ENCODE measurements around the gene TDRD12.
"Not testable (repeated sequence)": the region's sequence is repeated elsewhere in the genome, so short reads cannot be mapped to it uniquely, and the experiment has no call there.

Gene TDRD12

GRCh38 chr19:32833388-32833787, 113.8 kb downstream of the TDRD12 start:
- not testable (repeated sequence) for H3K27ac ChIP-seq (ENCODE audit: low read depth, low read length); H3K36me3 ChIP-seq (ENCODE audit: control insufficient read depth, insufficient read depth, low read length); H3K9ac ChIP-seq (ENCODE audit: low read length); H3K4me3 ChIP-seq (ENCODE audit: low read length); H3K27me3 ChIP-seq (ENCODE audit: control insufficient read depth, insufficient read depth, low read length); H3K4me1 ChIP-seq (ENCODE audit: control insufficient read depth, insufficient read depth, low read length)

- H3K9ac ChIP-seq (ENCODE audit: low read length), result no peak overlapping the region
- no peaks in the 10 kb centered on the region for H3K4me1 ChIP-seq (ENCODE audit: control insufficient read depth, insufficient read depth, low read length)
- no peak overlapping the region for H3K27ac ChIP-seq (ENCODE audit: low read depth, low read length)
- H3K36me3 ChIP-seq (ENCODE audit: control insufficient read depth, insufficient read depth, low read length), result peaks cover 3% of the 10 kb centered on the region
- no peaks in the 10 kb centered on the region for H3K27me3 ChIP-seq (ENCODE audit: control insufficient read depth, insufficient read depth, low read length)
- H3K4me3 ChIP-seq (ENCODE audit: low read length), result no peak overlapping the region
Observed at GRCh38 chr19:32837531-32837930, 118.0 kb downstream of the TDRD12 start.

- no peak overlapping the region for H3K27ac ChIP-seq (ENCODE audit: low read depth, low read length)
- no peaks in the 10 kb centered on the region for H3K4me1 ChIP-seq (ENCODE audit: control insufficient read depth, insufficient read depth, low read length)
- peaks cover 3% of the 10 kb centered on the region for H3K36me3 ChIP-seq (ENCODE audit: control insufficient read depth, insufficient read depth, low read length)
- no peaks in the 10 kb centered on the region for H3K27me3 ChIP-seq (ENCODE audit: control insufficient read depth, insufficient read depth, low read length)
- no peak overlapping the region for H3K9ac ChIP-seq (ENCODE audit: low read length)
- no peak overlapping the region for H3K4me3 ChIP-seq (ENCODE audit: low read length)
Observed at GRCh38 chr19:32842061-32842460, 122.5 kb downstream of the TDRD12 start.

DNA sequence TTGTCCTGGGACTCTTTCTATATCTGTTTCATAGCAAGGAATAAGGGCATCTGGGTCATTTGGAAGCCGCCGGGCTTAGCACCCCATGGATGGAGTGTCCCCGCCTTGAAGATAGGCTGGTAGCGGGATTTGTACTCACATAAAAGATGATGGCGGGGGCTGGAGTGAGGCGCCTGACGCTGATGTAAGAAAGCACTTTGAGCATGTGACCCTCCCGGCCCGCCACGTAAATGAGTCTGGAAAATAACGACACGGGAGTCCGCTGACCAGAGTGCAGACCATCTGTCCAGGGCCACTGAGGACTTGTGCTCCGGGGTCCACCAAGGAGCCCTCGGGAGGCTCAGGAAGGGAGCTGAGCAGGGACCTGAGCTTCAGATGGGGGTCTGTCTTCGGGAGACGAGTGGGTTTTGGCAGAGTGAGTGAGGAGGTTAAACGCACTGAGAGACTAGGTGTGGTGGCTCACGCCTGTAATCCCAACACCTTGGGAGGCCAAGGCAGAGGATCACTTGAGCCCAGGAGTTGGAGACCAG, 124.2 kb downstream of the TDRD12 start:
- Histone ChIP-seq H3K4me1 (ENCODE audit: control insufficient read depth, insufficient read depth, low read length) (no peaks in the 10 kb centered on the region), H3K9ac (ENCODE audit: low read length) (no peak overlapping the region), H3K4me3 (ENCODE audit: low read length) (no peak overlapping the region), H3K27me3 (ENCODE audit: control insufficient read depth, insufficient read depth, low read length) (no peaks in the 10 kb centered on the region), H3K27ac (ENCODE audit: low read depth, low read length) (no peak overlapping the region), H3K36me3 (ENCODE audit: control insufficient read depth, insufficient read depth, low read length) (peaks cover 3% of the 10 kb centered on the region)

DNA sequence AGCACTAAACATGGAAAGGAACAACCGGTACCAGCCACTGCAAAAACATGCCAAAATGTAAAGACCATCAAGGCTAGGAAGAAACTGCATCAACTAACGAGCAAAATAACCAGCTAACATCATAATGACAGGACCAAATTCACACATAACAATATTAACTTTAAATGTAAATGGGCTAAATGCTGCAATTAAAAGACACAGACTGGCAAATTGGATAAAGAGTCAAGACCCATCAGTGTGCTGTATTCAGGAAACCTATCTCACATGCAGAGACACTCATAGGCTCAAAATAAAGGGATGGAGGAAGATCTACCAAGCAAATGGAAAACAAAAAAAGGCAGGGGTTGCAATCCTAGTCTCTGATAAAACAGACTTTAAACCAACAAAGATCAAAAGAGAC, 128.5 kb downstream of the TDRD12 start:
- H3K27me3 ChIP-seq (ENCODE audit: control insufficient read depth, insufficient read depth, low read length); H3K4me3 ChIP-seq (ENCODE audit: low read length); H3K9ac ChIP-seq (ENCODE audit: low read length); H3K27ac ChIP-seq (ENCODE audit: low read depth, low read length); H3K4me1 ChIP-seq (ENCODE audit: control insufficient read depth, insufficient read depth, low read length); H3K36me3 ChIP-seq (ENCODE audit: control insufficient read depth, insufficient read depth, low read length): not testable (repeated sequence)

GRCh38 chr19:32852216-32852615, 132.6 kb downstream of the TDRD12 start:
- H3K36me3 ChIP-seq (ENCODE audit: control insufficient read depth, insufficient read depth, low read length), result no peaks in the 10 kb centered on the region
- no peaks in the 10 kb centered on the region for H3K27me3 ChIP-seq (ENCODE audit: control insufficient read depth, insufficient read depth, low read length)
- no peaks in the 10 kb centered on the region for H3K4me1 ChIP-seq (ENCODE audit: control insufficient read depth, insufficient read depth, low read length)
- H3K9ac ChIP-seq (ENCODE audit: low read length), result no peak overlapping the region
- H3K27ac ChIP-seq (ENCODE audit: low read depth, low read length), result no peak overlapping the region
- H3K4me3 ChIP-seq (ENCODE audit: low read length), result no peak overlapping the region

DNA sequence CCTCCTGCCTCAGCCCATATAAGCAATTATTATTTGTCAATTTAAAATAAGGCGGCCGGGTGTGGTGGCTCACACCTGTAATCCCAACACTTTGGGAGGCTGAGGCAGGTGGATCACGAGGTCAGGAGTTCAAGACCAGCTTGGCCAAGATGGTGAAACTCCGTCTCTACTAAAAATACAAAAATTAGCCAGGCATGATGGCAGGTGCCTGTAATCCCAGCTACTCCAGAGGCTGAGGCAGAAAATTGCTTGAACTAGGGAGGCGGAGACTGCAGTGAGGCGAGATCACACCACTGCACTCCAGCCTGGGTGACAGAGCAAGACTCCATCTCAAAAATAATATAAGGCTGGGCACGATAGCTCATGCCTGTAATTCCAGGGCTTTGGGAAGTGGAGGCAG, 137.3 kb downstream of the TDRD12 start:
- H3K9ac ChIP-seq (ENCODE audit: low read length); H3K36me3 ChIP-seq (ENCODE audit: control insufficient read depth, insufficient read depth, low read length); H3K27ac ChIP-seq (ENCODE audit: low read depth, low read length); H3K4me1 ChIP-seq (ENCODE audit: control insufficient read depth, insufficient read depth, low read length); H3K4me3 ChIP-seq (ENCODE audit: low read length); H3K27me3 ChIP-seq (ENCODE audit: control insufficient read depth, insufficient read depth, low read length): not testable (repeated sequence)

DNA sequence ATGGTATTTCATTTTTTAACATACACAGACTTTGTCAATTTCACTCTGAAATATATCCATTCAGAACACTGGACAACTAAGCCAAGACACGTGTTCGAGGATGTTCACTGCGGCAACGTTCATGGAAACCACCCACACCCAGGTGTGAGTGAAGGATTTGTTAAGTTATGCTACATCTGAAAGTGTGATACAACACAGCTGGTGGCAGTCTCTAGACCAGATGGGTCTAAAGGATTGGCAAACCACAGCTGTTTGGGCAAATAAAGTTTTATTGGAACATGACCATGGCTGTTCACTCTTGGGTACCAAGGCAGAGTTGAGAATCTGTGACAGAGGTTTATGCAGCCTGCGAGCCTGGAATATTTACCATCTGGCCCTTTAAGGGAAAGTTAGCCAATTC, 138.0 kb downstream of the TDRD12 start:
- H3K4me3 ChIP-seq (ENCODE audit: low read length), result no peak overlapping the region
- no peaks in the 10 kb centered on the region for H3K27me3 ChIP-seq (ENCODE audit: control insufficient read depth, insufficient read depth, low read length)
- H3K9ac ChIP-seq (ENCODE audit: low read length), result no peak overlapping the region
- no peak overlapping the region for H3K27ac ChIP-seq (ENCODE audit: low read depth, low read length)
- no peaks in the 10 kb centered on the region for H3K36me3 ChIP-seq (ENCODE audit: control insufficient read depth, insufficient read depth, low read length)
- no peaks in the 10 kb centered on the region for H3K4me1 ChIP-seq (ENCODE audit: control insufficient read depth, insufficient read depth, low read length)

DNA sequence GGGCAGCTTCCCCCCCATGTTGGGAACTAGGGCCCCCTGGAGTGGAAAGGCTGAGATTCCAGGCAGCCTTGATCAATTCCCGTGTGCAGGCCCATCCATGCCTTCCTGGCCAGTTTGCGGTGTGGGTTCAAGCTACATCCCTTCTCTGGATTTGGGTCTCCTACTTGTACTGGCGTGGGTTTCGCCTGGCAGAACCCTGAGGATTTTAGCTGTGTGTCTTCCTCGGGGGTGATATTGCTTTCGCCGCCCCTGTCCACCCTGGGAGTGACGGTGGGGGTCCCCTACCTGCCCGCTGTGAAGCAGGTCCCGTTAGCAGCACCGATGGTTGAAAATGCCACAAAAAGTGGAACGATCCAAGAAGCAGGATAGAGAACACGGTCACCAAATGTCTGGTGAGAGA, 138.6 kb downstream of the TDRD12 start:
- Histone ChIP-seq H3K4me1 (ENCODE audit: control insufficient read depth, insufficient read depth, low read length) (no peaks in the 10 kb centered on the region), H3K9ac (ENCODE audit: low read length) (no peak overlapping the region), H3K27ac (ENCODE audit: low read depth, low read length) (no peak overlapping the region), H3K4me3 (ENCODE audit: low read length) (no peak overlapping the region), H3K36me3 (ENCODE audit: control insufficient read depth, insufficient read depth, low read length) (no peaks in the 10 kb centered on the region), H3K27me3 (ENCODE audit: control insufficient read depth, insufficient read depth, low read length) (no peaks in the 10 kb centered on the region)

DNA sequence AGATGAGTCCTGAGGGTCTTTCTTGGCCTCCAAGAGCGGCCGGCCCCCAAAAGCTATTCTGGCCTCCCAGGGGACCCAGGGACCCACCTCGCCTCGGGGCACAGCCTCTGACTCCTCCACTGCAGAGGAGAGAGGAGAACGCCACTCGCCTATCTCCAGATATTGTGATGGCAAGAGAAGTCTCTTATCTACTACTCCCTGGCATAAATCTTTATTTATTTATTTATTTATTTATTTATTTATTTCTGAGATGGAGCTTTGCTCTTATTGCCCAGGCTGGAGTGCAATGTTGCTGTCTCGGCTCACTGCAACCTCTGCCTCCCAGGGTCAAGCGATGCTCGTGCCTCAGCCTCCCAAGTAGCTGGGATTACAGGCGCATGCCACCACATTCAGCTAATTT, 139.0 kb downstream of the TDRD12 start:
- Histone ChIP-seq H3K4me3 (ENCODE audit: low read length) (no peak overlapping the region), H3K4me1 (ENCODE audit: control insufficient read depth, insufficient read depth, low read length) (no peaks in the 10 kb centered on the region), H3K27me3 (ENCODE audit: control insufficient read depth, insufficient read depth, low read length) (no peaks in the 10 kb centered on the region), H3K9ac (ENCODE audit: low read length) (no peak overlapping the region), H3K36me3 (ENCODE audit: control insufficient read depth, insufficient read depth, low read length) (no peaks in the 10 kb centered on the region), H3K27ac (ENCODE audit: low read depth, low read length) (no peak overlapping the region)

DNA sequence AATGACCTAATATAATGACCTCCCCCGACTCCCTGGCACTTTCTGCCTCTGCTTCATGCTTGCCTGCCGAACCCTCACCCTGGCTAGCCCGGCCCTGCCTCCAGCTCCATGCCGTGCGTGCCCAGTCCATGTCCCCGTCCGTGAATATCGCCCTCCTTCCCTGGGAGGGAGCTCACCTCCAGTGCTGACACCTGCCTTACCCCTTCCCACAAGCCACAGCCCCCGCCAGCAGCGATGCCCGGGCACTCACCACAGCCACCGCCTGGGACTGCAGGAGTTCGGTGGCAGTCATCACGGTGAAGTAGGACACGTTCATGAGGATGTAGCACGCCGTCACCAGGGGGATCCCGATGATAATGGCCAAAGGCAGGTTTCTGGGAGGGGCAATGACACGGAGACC, 140.0 kb downstream of the TDRD12 start:
- Histone ChIP-seq H3K27ac (ENCODE audit: low read depth, low read length) (no peak overlapping the region), H3K4me3 (ENCODE audit: low read length) (no peak overlapping the region), H3K9ac (ENCODE audit: low read length) (no peak overlapping the region), H3K36me3 (ENCODE audit: control insufficient read depth, insufficient read depth, low read length) (no peaks in the 10 kb centered on the region), H3K4me1 (ENCODE audit: control insufficient read depth, insufficient read depth, low read length) (no peaks in the 10 kb centered on the region), H3K27me3 (ENCODE audit: control insufficient read depth, insufficient read depth, low read length) (no peaks in the 10 kb centered on the region)

GRCh38 chr19:32861596-32861995, 142.0 kb downstream of the TDRD12 start:
- Histone ChIP-seq H3K36me3 (ENCODE audit: control insufficient read depth, insufficient read depth, low read length) (no peaks in the 10 kb centered on the region), H3K27ac (ENCODE audit: low read depth, low read length) (no peak overlapping the region), H3K9ac (ENCODE audit: low read length) (no peak overlapping the region), H3K4me3 (ENCODE audit: low read length) (no peak overlapping the region), H3K27me3 (ENCODE audit: control insufficient read depth, insufficient read depth, low read length) (no peaks in the 10 kb centered on the region), H3K4me1 (ENCODE audit: control insufficient read depth, insufficient read depth, low read length) (no peaks in the 10 kb centered on the region)

DNA sequence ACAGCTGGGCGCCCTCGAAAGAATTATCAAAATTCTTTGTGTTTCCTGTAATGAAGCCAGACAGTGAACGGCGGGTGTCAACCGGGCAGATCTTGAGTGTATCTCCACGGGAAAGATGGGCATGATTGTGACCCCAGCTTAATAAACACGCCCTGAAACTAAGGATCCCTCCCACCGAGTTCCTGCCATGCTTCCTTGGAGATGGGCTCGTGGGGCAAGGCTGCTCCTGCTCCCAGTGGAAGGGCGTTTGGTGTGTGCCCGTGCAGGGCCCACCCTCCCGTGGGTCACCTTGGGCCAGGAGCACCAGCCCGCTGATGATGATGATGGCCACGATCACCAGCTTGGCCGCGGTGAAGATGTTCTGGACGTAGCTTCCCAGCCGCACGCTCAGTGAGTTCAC, 142.6 kb downstream of the TDRD12 start:
- H3K9ac ChIP-seq (ENCODE audit: low read length), result no peak overlapping the region
- H3K27ac ChIP-seq (ENCODE audit: low read depth, low read length), result no peak overlapping the region
- no peak overlapping the region for H3K4me3 ChIP-seq (ENCODE audit: low read length)
- H3K36me3 ChIP-seq (ENCODE audit: control insufficient read depth, insufficient read depth, low read length), result no peaks in the 10 kb centered on the region
- no peaks in the 10 kb centered on the region for H3K4me1 ChIP-seq (ENCODE audit: control insufficient read depth, insufficient read depth, low read length)
- no peaks in the 10 kb centered on the region for H3K27me3 ChIP-seq (ENCODE audit: control insufficient read depth, insufficient read depth, low read length)

Measured in rectal smooth muscle tissue (tissue), 1 donor.